Dedifferentiated amniotic fluid mesenchymal stem cell (primary cell): Measurements from ENCODE around the gene TAP2.

Experiments used
- DNase-seq: peaks from one replicate; pipeline ENCODE4 v3.0.0-alpha.2; 2016; ENCODE audit errors: extremely low spot score

Gene TAP2

DNA sequence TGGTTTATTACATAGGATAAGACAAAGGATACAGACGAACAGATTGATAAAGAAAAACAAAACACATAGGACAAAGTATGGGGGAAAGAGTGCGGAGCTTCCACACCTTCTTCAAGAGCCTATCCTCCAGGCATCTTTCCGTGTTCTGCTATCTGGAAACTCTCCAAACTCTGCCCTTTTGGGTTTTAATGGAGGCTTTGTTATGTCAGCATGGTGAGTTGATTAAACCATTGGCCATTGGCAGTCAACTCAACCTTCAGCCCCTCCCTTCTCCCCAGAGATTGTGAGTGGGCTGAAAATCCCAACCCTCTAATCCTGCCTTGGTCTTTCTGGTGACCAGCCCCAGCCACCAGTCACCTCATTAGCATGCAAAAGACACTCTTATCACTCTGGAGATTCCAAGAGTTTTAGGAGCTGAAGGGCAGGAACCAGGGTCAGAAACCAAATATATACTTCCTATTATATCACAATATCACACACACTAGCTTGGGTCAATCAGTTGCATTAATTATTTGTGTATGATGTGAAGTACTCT lies 45.6 kb downstream of the TAP2 start:
- DNase-seq, result peak; percentile 5

DNA sequence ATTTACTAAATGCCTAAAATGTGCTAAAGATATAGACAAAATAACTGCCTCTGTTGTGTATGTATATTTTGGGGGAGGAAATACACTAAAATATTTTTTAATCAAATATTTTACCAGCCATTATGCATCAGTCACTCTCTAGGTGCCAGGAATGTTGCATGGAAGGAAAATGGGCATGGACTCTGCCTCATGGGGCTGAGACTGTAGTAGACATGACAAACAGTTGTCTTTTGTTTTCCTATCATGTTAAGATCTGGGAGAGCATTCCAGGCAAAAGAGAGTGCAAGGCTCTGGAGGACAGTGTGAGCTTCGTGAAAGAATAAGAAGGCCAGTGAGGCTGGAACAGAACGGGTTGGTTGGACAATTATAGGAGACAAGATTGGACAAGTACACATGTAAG lies 48.2 kb downstream of the TAP2 start:
- DNase-seq, result peak; percentile 10
